PC-3 (cell line): Measurements from ENCODE around the gene MARCHF11. TPM values are rescaled to one million over a fixed set of nuclear protein-coding genes. Genes with fewer than 3 reads are reported as not detected.

Source experiments
- ATAC-seq: fragments of 200-7000 bp; cut with Tn5 transposase; 2 replicates; pipeline ENCODE4 v1.9.1; 2020; ENCODE audit warnings: mild to moderate bottlenecking, moderate library complexity
- BruUV-seq: library from RNA; stranded (reverse); fragments of 400-500 nt; replicated peaks from 2 replicates; lab custom pipeline; 2021; lab: Mats Ljungman, UMichigan
- CTCF ChIA-PET: fragments of 300-600 bp; sonication (Branson Sonifier 250); formaldehyde crosslinking; loops from one replicate; lab custom pipeline; 2022; ENCODE audit warnings: antibody characterized with exemption; lab: Charles Lee
- POLR2A ChIA-PET: fragments of 300-600 bp; sonication (Branson Sonifier 250); formaldehyde crosslinking; loops from one replicate; lab custom pipeline; 2022; ENCODE audit warnings: antibody characterized with exemption; ENCODE audit not compliant: unreplicated experiment; lab: Charles Lee
- DNase-seq: peaks from one replicate; pipeline ENCODE4 v3.0.0-alpha.2; 2015
- H2AFZ ChIP-seq: fragments of 300-600 bp; sonication (generic); 2 replicates; pipeline ENCODE4 v1.6.0; 2016; ENCODE audit warnings: antibody characterized with exemption, low read length
- H3F3A ChIP-seq: fragments of 300-600 bp; sonication (generic); one replicate; pipeline ENCODE4 v1.6.0; 2017; ENCODE audit warnings: antibody characterized with exemption, low read length, control low read depth, mild to moderate bottlenecking; ENCODE audit not compliant: unreplicated experiment
- H3K27ac ChIP-seq: fragments of 300-600 bp; sonication (generic); 2 replicates; pipeline ENCODE4 v1.5.1; 2016; ENCODE audit warnings: mild to moderate bottlenecking, low read length
- H3K27me3 ChIP-seq: fragments of 300-600 bp; sonication (generic); 2 replicates; pipeline ENCODE4 v1.6.1; 2016; ENCODE audit warnings: low read length, mixed read lengths
- H3K36me3 ChIP-seq: fragments of 300-600 bp; sonication (generic); 2 replicates; pipeline ENCODE4 v1.6.1; 2016; ENCODE audit warnings: low read depth, mixed run types, low read length, mixed read lengths
- H3K4me1 ChIP-seq: fragments of 300-600 bp; sonication (generic); 2 replicates; pipeline ENCODE4 v1.5.1; 2016; ENCODE audit warnings: low read length; ENCODE audit not compliant: insufficient read depth
- H3K4me2 ChIP-seq: fragments of 300-600 bp; sonication (generic); 2 replicates; pipeline ENCODE4 v1.6.0; 2016; ENCODE audit warnings: low read length
- H3K4me3 ChIP-seq: fragments of 300-600 bp; sonication (generic); 2 replicates; pipeline ENCODE4 v1.5.1; 2016; ENCODE audit warnings: mild to moderate bottlenecking, low read length, mixed read lengths
- H3K79me2 ChIP-seq: fragments of 300-600 bp; sonication (generic); 2 replicates; pipeline ENCODE4 v1.6.1; 2017; ENCODE audit warnings: low read length, mixed read lengths
- H3K9ac ChIP-seq: fragments of 300-600 bp; sonication (generic); 2 replicates; pipeline ENCODE4 v1.6.0; 2016; ENCODE audit warnings: mild to moderate bottlenecking, low read length
- H3K9me2 ChIP-seq: fragments of 300-600 bp; sonication (generic); replicated peaks from 2 replicates; pipeline ENCODE4 v1.6.1; 2016; ENCODE audit warnings: mixed run types, low read length, mixed read lengths
- H3K9me3 ChIP-seq: fragments of 300-600 bp; sonication (generic); 2 replicates; pipeline ENCODE4 v1.6.1; 2016; ENCODE audit warnings: low read length, mixed read lengths
- H4K20me1 ChIP-seq: fragments of 300-600 bp; sonication (generic); 2 replicates; pipeline ENCODE4 v1.6.1; 2016; ENCODE audit warnings: low read length, mixed read lengths
- CTCF ChIP-seq: fragments of 300-600 bp; sonication (generic); conservative IDR thresholded peaks from 2 replicates; pipeline ENCODE4 v1.5.1; 2017; ENCODE audit warnings: antibody characterized with exemption, low read depth, mild to moderate bottlenecking, low read length
- EZH2 ChIP-seq: fragments of 300-600 bp; sonication (generic); IDR thresholded peaks from one replicate; pipeline ENCODE4 v1.6.1; 2017; ENCODE audit warnings: antibody characterized with exemption, mild to moderate bottlenecking, low read length; ENCODE audit not compliant: unreplicated experiment
- EZH2phosphoT487 ChIP-seq: fragments of 300-600 bp; sonication (generic); IDR thresholded peaks from 2 replicates; pipeline ENCODE4 v1.6.1; 2018; ENCODE audit warnings: mild to moderate bottlenecking, antibody characterized with exemption, low read length, borderline replicate concordance
- intact Hi-C: fragments of 100-400 bp; cut with micrococcal nuclease; formaldehyde crosslinking; loops from 2 replicates; pipeline ENCODE4 v1.9.0; 2023
- total RNA-seq: library from RNA; depleted of rRNA; stranded (reverse); fragments of >200 nt; gene quantifications from 2 replicates; pipeline ENCODE4 v1.2.3, GENCODE V29; 2014

The MARCHF11 gene
- total RNA-seq, 1 experiment from 2014 or later = not detected

- Histone ChIP-seq H3K36me3 (no peaks in the 10 kb centered on the region), H3F3A (no peaks in the 10 kb centered on the region), H3K9me2 (no peaks in the 10 kb centered on the region), H3K4me2 (no peak overlapping the region), H3K27me3 (no peaks in the 10 kb centered on the region), H3K9me3 (peaks cover 4% of the 10 kb centered on the region; the same call in 1 of the 2 replicates), H3K79me2 (no peaks in the 10 kb centered on the region), H4K20me1 (no peaks in the 10 kb centered on the region), H3K9ac (no peak overlapping the region), H3K4me3 (no peak overlapping the region), H3K4me1 (no peaks in the 10 kb centered on the region), H3K27ac (no peak overlapping the region), H2AFZ (no peak overlapping the region)
- ATAC-seq (no peak), DNase-seq (no peak)
- TF ChIP-seq CTCF = no peak
- TF ChIP-seq EZH2 = no peak
- no peak for TF ChIP-seq EZH2phosphoT487
- POLR2A ChIA-PET = no interaction called here
- intact Hi-C loops = no loop called here
- no TSS peak for BruUV-seq
- CTCF ChIA-PET = no interaction called here
These were observed 136.1 kb downstream of the MARCHF11 start for GRCh38 chr5:16043349-16043965.

GRCh38 chr5:16037121-16037845, 142.3 kb downstream of the MARCHF11 start:
- H3K9me2 ChIP-seq = no peaks in the 10 kb centered on the region
- BruUV-seq = no TSS peak
- no peak overlapping the region for H3K4me2 ChIP-seq
- H3K27me3 ChIP-seq = no peaks in the 10 kb centered on the region
- ATAC-seq (no peak), DNase-seq (no peak)
- no peaks in the 10 kb centered on the region for H3K4me1 ChIP-seq
- ChIA-PET CTCF (no interaction called here), POLR2A (no interaction called here)
- H3K27ac ChIP-seq = no peak overlapping the region
- intact Hi-C loops = no loop called here
- H3K9me3 ChIP-seq = peaks cover 10% of the 10 kb centered on the region; the same call in 1 of the 2 replicates
- no peak overlapping the region for H3K9ac ChIP-seq
- no peaks in the 10 kb centered on the region for H4K20me1 ChIP-seq
- H3K79me2 ChIP-seq = no peaks in the 10 kb centered on the region
- H3K36me3 ChIP-seq = no peaks in the 10 kb centered on the region
- H3F3A ChIP-seq = no peaks in the 10 kb centered on the region
- H2AFZ ChIP-seq = no peak overlapping the region
- TF ChIP-seq EZH2phosphoT487 = no peak
- no peak for TF ChIP-seq EZH2
- TF ChIP-seq CTCF = no peak
- no peak overlapping the region for H3K4me3 ChIP-seq
